WERI-Rb-1 (cell line): ENCODE data around the gene COL4A1.

Experiments used
- DNase-seq: peaks from one replicate; pipeline ENCODE4 v3.0.0-alpha.2; 2020
- H3K27ac ChIP-seq: fragments of 250-450 bp; sonication (Bioruptor Pico); 2 replicates; pipeline ENCODE4 v1.5.1; 2020; ENCODE audit warnings: mild to moderate bottlenecking, moderate library complexity
- H3K27me3 ChIP-seq: fragments of 250-450 bp; sonication (Bioruptor Pico); 2 replicates; pipeline ENCODE4 v1.5.1; 2021; ENCODE audit warnings: mild to moderate bottlenecking, low read depth, moderate library complexity; ENCODE audit not compliant: insufficient read depth, severe bottlenecking
- H3K36me3 ChIP-seq: fragments of 250-450 bp; sonication (Bioruptor Pico); 2 replicates; pipeline ENCODE4 v1.5.1; 2020; ENCODE audit warnings: mild to moderate bottlenecking, moderate library complexity
- H3K4me3 ChIP-seq: 2 replicates; pipeline ENCODE4 v1.5.1; 2011; ENCODE audit warnings: low read depth, mild to moderate bottlenecking, control low read depth, low read length
- H3K9me3 ChIP-seq: fragments of 250-450 bp; sonication (Bioruptor Pico); 2 replicates; pipeline ENCODE4 v1.5.1; 2021; ENCODE audit warnings: mild to moderate bottlenecking, moderate library complexity; ENCODE audit not compliant: severe bottlenecking
- CTCF ChIP-seq: IDR thresholded peaks from 2 replicates; pipeline ENCODE4 v1.5.1; 2011; ENCODE audit warnings: low read depth, mild to moderate bottlenecking, control low read depth, inconsistent platforms, low read length

Gene COL4A1

GRCh38 chr13:110164706-110165105 is 142.3 kb downstream of the COL4A1 start:
- Histone ChIP-seq H3K9me3 (no peaks in the 10 kb centered on the region), H3K36me3 (peaks cover 8% of the 10 kb centered on the region; the same call in 1 of the 2 replicates), H3K4me3 (no peak overlapping the region), H3K27ac (no peak overlapping the region), H3K27me3 (no peaks in the 10 kb centered on the region)
- DNase-seq: no peak
- no peak for TF ChIP-seq CTCF

- Histone ChIP-seq H3K27me3 (no peaks in the 10 kb centered on the region), H3K4me3 (no peak overlapping the region), H3K27ac (no peak overlapping the region), H3K9me3 (no peaks in the 10 kb centered on the region), H3K36me3 (peaks cover 8% of the 10 kb centered on the region; the same call in 1 of the 2 replicates)
- no peak for TF ChIP-seq CTCF
- DNase-seq: no peak
Measured at GRCh38 chr13:110162866-110163658, 143.9 kb downstream of the COL4A1 start.

- H3K27me3 ChIP-seq: no peaks in the 10 kb centered on the region
- TF ChIP-seq CTCF: no peak
- no peak overlapping the region for H3K27ac ChIP-seq
- no peak overlapping the region for H3K4me3 ChIP-seq
- peaks cover 8% of the 10 kb centered on the region; the same call in 1 of the 2 replicates for H3K36me3 ChIP-seq
- H3K9me3 ChIP-seq: no peaks in the 10 kb centered on the region
- DNase-seq: no peak
Measured at GRCh38 chr13:110162053-110162452, 144.9 kb downstream of the COL4A1 start.

GRCh38 chr13:110161112-110161882 is 145.7 kb downstream of the COL4A1 start:
- H3K27me3 ChIP-seq: no peaks in the 10 kb centered on the region
- H3K4me3 ChIP-seq: no peak overlapping the region
- H3K27ac ChIP-seq: no peak overlapping the region
- DNase-seq: no peak
- H3K36me3 ChIP-seq: peaks cover 8% of the 10 kb centered on the region; the same call in 1 of the 2 replicates
- no peak for TF ChIP-seq CTCF
- no peaks in the 10 kb centered on the region for H3K9me3 ChIP-seq

GRCh38 chr13:110158226-110158625 is 148.7 kb downstream of the COL4A1 start:
- Histone ChIP-seq H3K4me3 (no peak overlapping the region), H3K27me3 (no peaks in the 10 kb centered on the region), H3K27ac (no peak overlapping the region), H3K9me3 (no peaks in the 10 kb centered on the region), H3K36me3 (peaks cover 8% of the 10 kb centered on the region; the same call in 1 of the 2 replicates)
- no peak for TF ChIP-seq CTCF
- DNase-seq: no peak
